ENCODE results near the gene DUS2.
"Not testable (repeated sequence)": the region's sequence is repeated elsewhere in the genome, so short reads cannot be mapped to it uniquely, and the experiment has no call there.

The DUS2 gene

DNA sequence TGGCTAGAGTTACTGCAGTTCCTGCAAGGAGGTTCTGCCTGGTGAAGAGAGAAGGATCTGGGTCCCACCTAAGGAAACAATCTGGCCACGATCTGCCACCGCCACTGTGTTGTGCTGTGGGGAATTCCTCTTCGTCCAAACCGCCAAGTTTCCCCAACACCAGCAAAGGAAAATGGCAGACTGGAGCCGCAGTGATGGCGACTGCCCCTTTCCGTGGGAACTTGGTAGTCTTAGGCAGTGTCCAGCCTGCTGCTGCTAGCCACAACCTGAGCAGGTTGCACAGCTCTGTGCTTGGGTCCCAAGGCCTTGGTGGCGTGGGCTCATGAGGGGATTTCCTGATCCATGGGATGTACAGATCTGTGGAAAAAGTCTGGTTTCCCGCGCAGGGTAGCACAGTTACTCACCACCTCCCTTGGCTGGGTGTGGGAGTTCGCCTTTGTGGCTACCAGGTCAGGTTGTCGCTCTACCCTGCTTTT, 90.7 kb downstream of the DUS2 start:
- TF ChIP-seq CTCF (IDR thresholded peaks at IDR 0.05; ENCODE audit: extremely low read depth, missing control alignments), result no peak
- no peak for DNase-seq (ENCODE audit: low spot score)

- DNase-seq (ENCODE audit: low spot score), result not testable (repeated sequence)
Measured at GRCh38 chr16:68114939-68115338, 91.9 kb downstream of the DUS2 start.

GRCh38 chr16:68115851-68116250, 92.8 kb downstream of the DUS2 start:
- no peak for DNase-seq (ENCODE audit: low spot score)
- no peak for TF ChIP-seq CTCF (IDR thresholded peaks at IDR 0.05; ENCODE audit: extremely low read depth, missing control alignments)

- peak; percentile 24 for DNase-seq (ENCODE audit: low spot score)
- TF ChIP-seq CTCF (IDR thresholded peaks at IDR 0.05; ENCODE audit: extremely low read depth, missing control alignments), result no peak
Measured at GRCh38 chr16:68116256-68116867, 93.3 kb downstream of the DUS2 start.

GRCh38 chr16:68117884-68118283, 94.8 kb downstream of the DUS2 start:
- DNase-seq (ENCODE audit: low spot score), result no peak

GRCh38 chr16:68118954-68119353, 95.9 kb downstream of the DUS2 start:
- peak; percentile 16 for DNase-seq (ENCODE audit: low spot score)

More at GRCh38 chr16:68117884-68118283, 94.8 kb downstream of the DUS2 start:
- TF ChIP-seq CTCF (IDR thresholded peaks at IDR 0.05; ENCODE audit: extremely low read depth, missing control alignments), result no peak

- not testable (repeated sequence) for DNase-seq (ENCODE audit: low spot score)
Measured at GRCh38 chr16:68120496-68120895, 97.4 kb downstream of the DUS2 start.

- no peak for TF ChIP-seq CTCF (IDR thresholded peaks at IDR 0.05; ENCODE audit: extremely low read depth, missing control alignments)
Measured at GRCh38 chr16:68126395-68126794, 103.3 kb downstream of the DUS2 start.

GRCh38 chr16:68128577-68129305, 105.7 kb downstream of the DUS2 start:
- no peak for DNase-seq (ENCODE audit: low spot score)
- TF ChIP-seq CTCF (IDR thresholded peaks at IDR 0.05; ENCODE audit: extremely low read depth, missing control alignments), result no peak

More at GRCh38 chr16:68126395-68126794, 103.3 kb downstream of the DUS2 start:
- DNase-seq (ENCODE audit: low spot score), result peak; percentile 34

Measured in GM20000 (cell line).